Tibial artery (tissue), 4 donors: ENCODE results near the gene PXDC1.

Experiments used
- DNase-seq, 2 donors: peaks; one replicate each; pipeline ENCODE4 v3.0.0-alpha.2; 2019
- H3K27ac ChIP-seq, 2 donors: fragments of 200-600 bp; sonication (generic) in 1 of 2; 1 replicate in 1 of 2; 2 replicates in 1 of 2; pipeline ENCODE4 v1.5.1; 2018 to 2019; ENCODE audit warnings: mild to moderate bottlenecking in 1 of 2
- H3K27me3 ChIP-seq, 2 donors: fragments of 200-600 bp; sonication (generic) in 1 of 2; one replicate each; pipeline versions ENCODE4 v1.5.1 to v1.6.0; 2016 to 2019
- H3K36me3 ChIP-seq, 3 donors: fragments of 200-600 bp; sonication (generic) in 2 of 3; one replicate each; pipeline ENCODE4 v1.5.1; 2016 to 2019; ENCODE audit warnings: mild to moderate bottlenecking in 2 of 3
- H3K4me1 ChIP-seq, 4 donors: fragments of 200-600 bp; sonication (generic) in 2 of 4; 1 replicate in 3 of 4; 2 replicates in 1 of 4; pipeline ENCODE4 v1.5.1; 2016 to 2019
- H3K4me3 ChIP-seq, 2 donors: fragments of 200-600 bp; sonication (generic) in 1 of 2; 1 replicate in 1 of 2; 2 replicates in 1 of 2; pipeline ENCODE4 v1.5.1; 2018 to 2019; ENCODE audit warnings: mild to moderate bottlenecking in 2 of 2
- H3K9me3 ChIP-seq, 3 donors: fragments of 200-600 bp; sonication (generic) in 1 of 3; one replicate each; pipeline ENCODE4 v1.5.1; 2016 to 2019
- intact Hi-C: fragments of 100-400 bp; cut with DNase I; formaldehyde crosslinking; loops from one replicate; pipeline ENCODE4 v1.15.0; 2023; ENCODE audit warnings: low total_unique reads
- TF ChIP-seq, protein P1 (sequence below), 2 experiments: fragments of 200-600 bp in 1 of 2; fragments of 450-650 bp in 1 of 2; IDR thresholded peaks; one replicate each; pipeline ENCODE4 v1.5.1; 2017 to 2019; ENCODE audit warnings: antibody characterized with exemption in 2 of 2, mild to moderate bottlenecking in 1 of 2, moderate library complexity in 1 of 2

Gene PXDC1

DNA sequence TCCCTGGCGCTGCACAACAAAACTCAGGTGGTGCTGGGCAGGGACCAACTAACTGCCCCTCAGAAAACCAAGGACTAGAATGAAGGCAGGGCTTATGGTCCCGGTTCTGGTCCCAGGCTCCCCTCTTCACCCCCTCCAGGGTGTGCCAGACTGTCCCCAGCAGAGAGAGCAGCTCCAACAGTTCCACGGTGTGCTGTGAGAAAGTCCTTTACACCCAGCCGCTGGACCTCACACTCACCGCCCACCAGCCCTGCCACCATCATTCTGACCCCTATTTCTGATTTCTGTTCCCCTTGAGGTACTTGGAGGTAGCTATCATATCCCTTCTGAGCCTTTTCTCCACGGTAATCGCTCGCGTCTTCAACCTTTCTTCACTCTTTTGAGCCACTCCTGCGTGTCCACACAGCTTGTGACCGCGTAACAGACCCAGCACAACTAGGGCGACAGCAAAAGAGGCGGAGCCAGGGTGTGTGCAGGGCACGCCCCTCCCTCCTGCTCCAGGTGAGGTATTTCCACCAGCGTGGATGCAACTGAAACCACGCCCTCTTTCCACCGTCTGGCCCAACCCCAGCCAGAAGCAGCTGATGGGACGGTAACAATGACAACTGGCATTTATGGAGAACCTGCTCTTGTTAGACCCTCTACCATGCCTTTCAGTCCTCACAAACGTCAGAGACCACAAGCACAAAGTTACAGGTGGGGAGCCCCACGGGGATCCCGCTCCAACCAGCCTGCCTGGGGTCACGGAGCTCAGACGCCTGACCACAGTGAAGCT, 2.3 kb downstream of the PXDC1 start:
- Histone ChIP-seq H3K9me3 (no peaks in the 10 kb centered on the region), H3K4me3 (peak overlapping the region; percentile 96 to 97), H3K27ac (peak overlapping the region; percentile 99), H3K27me3 (no peaks in the 10 kb centered on the region), H3K36me3 (peaks cover 0 to 20% (median 11%) of the 10 kb centered on the region in 3 donors), H3K4me1 (peaks cover 0 to 59% (median 46%) of the 10 kb centered on the region in 4 donors)
- intact Hi-C loops, result loop anchor here (5.0 to 10.0 kb wide), 2 partner anchors 98 to 386 kb away; partner anchors contain the start of genes ECI2 and FAM50B
- TF ChIP-seq, protein P1, sequence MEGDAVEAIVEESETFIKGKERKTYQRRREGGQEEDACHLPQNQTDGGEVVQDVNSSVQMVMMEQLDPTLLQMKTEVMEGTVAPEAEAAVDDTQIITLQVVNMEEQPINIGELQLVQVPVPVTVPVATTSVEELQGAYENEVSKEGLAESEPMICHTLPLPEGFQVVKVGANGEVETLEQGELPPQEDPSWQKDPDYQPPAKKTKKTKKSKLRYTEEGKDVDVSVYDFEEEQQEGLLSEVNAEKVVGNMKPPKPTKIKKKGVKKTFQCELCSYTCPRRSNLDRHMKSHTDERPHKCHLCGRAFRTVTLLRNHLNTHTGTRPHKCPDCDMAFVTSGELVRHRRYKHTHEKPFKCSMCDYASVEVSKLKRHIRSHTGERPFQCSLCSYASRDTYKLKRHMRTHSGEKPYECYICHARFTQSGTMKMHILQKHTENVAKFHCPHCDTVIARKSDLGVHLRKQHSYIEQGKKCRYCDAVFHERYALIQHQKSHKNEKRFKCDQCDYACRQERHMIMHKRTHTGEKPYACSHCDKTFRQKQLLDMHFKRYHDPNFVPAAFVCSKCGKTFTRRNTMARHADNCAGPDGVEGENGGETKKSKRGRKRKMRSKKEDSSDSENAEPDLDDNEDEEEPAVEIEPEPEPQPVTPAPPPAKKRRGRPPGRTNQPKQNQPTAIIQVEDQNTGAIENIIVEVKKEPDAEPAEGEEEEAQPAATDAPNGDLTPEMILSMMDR (IDR thresholded peaks at IDR 0.05), result no peak
- DNase-seq, result peak in 1 of 2 donors; percentile 85

DNA sequence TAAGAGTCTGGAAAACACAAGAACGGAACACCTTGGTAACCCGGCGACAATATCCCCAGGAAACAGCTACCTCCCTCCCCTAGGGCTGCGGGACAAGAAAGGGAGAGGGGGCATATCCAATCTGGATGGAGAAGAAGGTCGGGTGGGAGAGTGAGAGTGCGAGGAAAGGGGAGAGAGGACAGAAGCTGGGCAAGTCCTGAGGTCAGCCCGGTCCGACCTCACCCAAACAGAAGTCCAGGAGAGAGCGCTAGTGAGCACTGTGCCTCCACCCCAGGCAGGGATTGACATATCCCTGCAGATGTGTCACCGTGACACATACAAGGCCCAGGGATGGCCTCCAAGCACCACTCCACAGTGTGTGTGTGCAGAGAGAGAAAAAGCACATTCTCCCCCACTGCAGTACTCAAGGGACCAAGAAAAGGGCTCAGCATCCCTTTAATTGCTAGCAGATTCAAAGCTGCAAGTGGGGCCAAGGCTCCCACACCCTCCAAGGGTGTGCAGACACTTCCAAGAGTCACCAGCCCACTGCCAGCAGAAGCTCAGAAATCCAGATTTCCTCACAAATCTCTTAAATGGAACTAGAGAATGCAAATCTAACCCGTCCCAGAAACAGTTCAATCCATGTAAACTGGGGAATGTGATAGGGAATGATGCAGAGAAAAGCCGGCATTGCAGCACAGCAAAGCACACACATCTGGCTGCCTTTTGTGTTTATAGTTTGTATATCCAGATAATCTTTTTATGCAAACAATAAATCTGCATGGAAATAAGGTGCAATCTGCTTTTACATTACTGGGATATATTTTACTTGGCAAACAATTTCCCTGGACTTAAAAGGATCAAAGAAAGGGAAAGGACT, 3.1 kb downstream of the PXDC1 start:
- TF ChIP-seq, protein P1 (IDR thresholded peaks at IDR 0.05), result peak; percentile 69 to 71
- peak; percentile 80 to 91 for DNase-seq
- peak overlapping the region; percentile 99 for H3K27ac ChIP-seq
- peaks cover 4 to 67% (median 52%) of the 10 kb centered on the region in 4 donors for H3K4me1 ChIP-seq
- H3K27me3 ChIP-seq, result no peaks in the 10 kb centered on the region
- H3K9me3 ChIP-seq, result no peaks in the 10 kb centered on the region
- H3K4me3 ChIP-seq, result peak overlapping the region; percentile 96 to 97
- intact Hi-C loops, result loop anchor here (5.0 to 10.0 kb wide), 2 partner anchors 99 to 386 kb away; partner anchors contain the start of genes ECI2 and FAM50B
- H3K36me3 ChIP-seq, result peaks cover 0 to 20% (median 11%) of the 10 kb centered on the region in 3 donors

DNA sequence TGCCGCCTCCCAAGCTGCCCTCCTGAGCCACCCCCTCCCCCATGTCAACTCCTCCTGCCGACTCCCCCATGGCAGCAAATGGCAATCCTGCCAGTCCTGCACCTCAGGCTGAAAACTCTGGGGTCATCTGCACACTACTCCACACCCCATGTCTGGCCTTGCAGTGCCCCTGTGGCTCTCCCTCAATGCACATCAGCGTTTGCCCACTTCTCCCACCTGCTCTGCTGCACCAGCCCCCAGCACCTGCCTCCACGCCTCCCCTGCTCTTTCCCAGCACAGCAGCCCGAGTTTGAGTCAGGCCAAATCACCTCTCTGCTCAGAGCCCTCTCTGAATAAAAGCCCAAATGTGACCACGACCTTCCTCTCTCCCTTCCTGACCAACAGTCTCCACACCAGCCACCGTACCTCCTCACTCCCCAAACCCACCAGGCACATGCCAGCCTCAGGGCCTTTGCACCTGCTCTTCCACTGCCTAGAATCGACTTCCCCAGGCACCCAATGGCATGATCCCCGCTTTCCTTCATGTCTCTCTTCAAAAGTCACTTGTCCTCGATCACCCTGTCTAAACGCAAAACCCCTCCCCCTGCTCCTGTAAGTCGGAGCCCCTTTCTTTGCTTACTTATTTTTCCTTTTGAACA, 4.3 kb downstream of the PXDC1 start:
- intact Hi-C loops, result loop anchor here (5.0 to 10.0 kb wide), 2 partner anchors 100 to 388 kb away; partner anchors contain the start of genes ECI2 and FAM50B
- H3K4me1 ChIP-seq, result peaks cover 6 to 66% (median 55%) of the 10 kb centered on the region in 4 donors
- H3K27ac ChIP-seq, result peak overlapping the region; percentile 99
- no peaks in the 10 kb centered on the region for H3K9me3 ChIP-seq
- peak overlapping the region; percentile 96 to 97 for H3K4me3 ChIP-seq
- H3K27me3 ChIP-seq, result no peaks in the 10 kb centered on the region
- TF ChIP-seq, protein P1 (IDR thresholded peaks at IDR 0.05), result no peak
- peaks cover 0 to 20% (median 11%) of the 10 kb centered on the region in 3 donors for H3K36me3 ChIP-seq
- DNase-seq, result peak in 1 of 2 donors; percentile 62

DNA sequence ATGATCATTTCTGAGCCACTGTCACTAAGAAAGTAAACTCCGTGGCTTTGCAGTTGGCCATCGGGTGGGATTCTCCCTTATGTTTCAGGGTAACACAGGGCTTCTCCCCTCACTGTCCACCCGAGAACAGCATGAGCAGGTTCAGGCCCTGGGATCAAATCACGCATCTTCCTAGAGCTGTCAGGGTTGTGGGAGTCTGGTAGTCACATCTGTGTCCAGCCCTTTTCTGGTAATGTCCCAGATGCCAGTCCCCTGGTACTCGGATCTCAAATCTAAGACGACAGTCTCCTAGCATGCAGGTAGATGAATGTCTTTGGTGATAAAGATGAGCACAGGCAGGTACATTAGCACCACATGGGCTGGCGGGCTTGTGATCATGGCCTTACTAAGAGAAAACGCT, 4.8 kb downstream of the PXDC1 start:
- intact Hi-C loops, result loop anchor here (5.0 to 10.0 kb wide), 2 partner anchors 101 to 388 kb away; partner anchors contain the start of genes ECI2 and FAM50B
- peak overlapping the region; percentile 96 to 97 for H3K4me3 ChIP-seq
- H3K27ac ChIP-seq, result peak overlapping the region; percentile 99
- H3K9me3 ChIP-seq, result no peaks in the 10 kb centered on the region
- peaks cover 0 to 20% (median 11%) of the 10 kb centered on the region in 3 donors for H3K36me3 ChIP-seq
- H3K4me1 ChIP-seq, result peaks cover 6 to 71% (median 58%) of the 10 kb centered on the region in 4 donors
- peak in 1 of 2 donors; percentile 62 for DNase-seq
- H3K27me3 ChIP-seq, result no peaks in the 10 kb centered on the region
- TF ChIP-seq, protein P1 (IDR thresholded peaks at IDR 0.05), result no peak
